Nephron progenitor cell (in vitro differentiated cells): ENCODE results near the gene DCTN4.
A peak's percentile ranks its signal among the peaks of the same experiment; 100 is the strongest.

Source experiments
- DNase-seq: peaks from one replicate; pipeline ENCODE4 v3.0.0; 2021
- H3K27ac Mint-ChIP-seq: 2 replicates; pipeline ENCODE4 v1.8.0; 2021; ENCODE audit warnings: mild to moderate bottlenecking, moderate library complexity, mixed read lengths
- H3K27me3 Mint-ChIP-seq: 2 replicates; pipeline ENCODE4 v1.8.0; 2021; ENCODE audit warnings: mild to moderate bottlenecking, low read depth, mixed read lengths; ENCODE audit not compliant: poor library complexity
- H3K36me3 Mint-ChIP-seq: 2 replicates; pipeline ENCODE4 v1.8.0; 2021; ENCODE audit warnings: low read depth, mixed read lengths
- H3K4me1 Mint-ChIP-seq: 2 replicates; pipeline ENCODE4 v1.8.0; 2021; ENCODE audit warnings: mixed read lengths
- H3K4me3 Mint-ChIP-seq: 2 replicates; pipeline ENCODE4 v1.8.0; 2021; ENCODE audit warnings: mild to moderate bottlenecking, moderate library complexity, mixed read lengths
- H3K9me3 Mint-ChIP-seq: 2 replicates; pipeline ENCODE4 v1.8.0; 2021; ENCODE audit warnings: mild to moderate bottlenecking, moderate library complexity, mixed read lengths
- TF ChIP-seq, protein P1 (sequence below): fragments of 200-600 bp; sonication (generic); IDR thresholded peaks from 2 replicates; pipeline ENCODE4 v1.5.0; 2021; ENCODE audit warnings: antibody characterized with exemption

Gene DCTN4

GRCh38 chr5:150780187-150780692, 21.4 kb upstream of the DCTN4 start:
- Mint-ChIP-seq H3K27me3 (peaks cover 8% of the 10 kb centered on the region), H3K9me3 (peaks cover 10% of the 10 kb centered on the region), H3K36me3 (peaks cover 11% of the 10 kb centered on the region), H3K4me1 (peaks cover 67% of the 10 kb centered on the region), H3K4me3 (peak overlapping the region; percentile 97), H3K27ac (no peak overlapping the region)
- no peak for DNase-seq
- TF ChIP-seq, protein P1, sequence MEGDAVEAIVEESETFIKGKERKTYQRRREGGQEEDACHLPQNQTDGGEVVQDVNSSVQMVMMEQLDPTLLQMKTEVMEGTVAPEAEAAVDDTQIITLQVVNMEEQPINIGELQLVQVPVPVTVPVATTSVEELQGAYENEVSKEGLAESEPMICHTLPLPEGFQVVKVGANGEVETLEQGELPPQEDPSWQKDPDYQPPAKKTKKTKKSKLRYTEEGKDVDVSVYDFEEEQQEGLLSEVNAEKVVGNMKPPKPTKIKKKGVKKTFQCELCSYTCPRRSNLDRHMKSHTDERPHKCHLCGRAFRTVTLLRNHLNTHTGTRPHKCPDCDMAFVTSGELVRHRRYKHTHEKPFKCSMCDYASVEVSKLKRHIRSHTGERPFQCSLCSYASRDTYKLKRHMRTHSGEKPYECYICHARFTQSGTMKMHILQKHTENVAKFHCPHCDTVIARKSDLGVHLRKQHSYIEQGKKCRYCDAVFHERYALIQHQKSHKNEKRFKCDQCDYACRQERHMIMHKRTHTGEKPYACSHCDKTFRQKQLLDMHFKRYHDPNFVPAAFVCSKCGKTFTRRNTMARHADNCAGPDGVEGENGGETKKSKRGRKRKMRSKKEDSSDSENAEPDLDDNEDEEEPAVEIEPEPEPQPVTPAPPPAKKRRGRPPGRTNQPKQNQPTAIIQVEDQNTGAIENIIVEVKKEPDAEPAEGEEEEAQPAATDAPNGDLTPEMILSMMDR = no peak

DNA sequence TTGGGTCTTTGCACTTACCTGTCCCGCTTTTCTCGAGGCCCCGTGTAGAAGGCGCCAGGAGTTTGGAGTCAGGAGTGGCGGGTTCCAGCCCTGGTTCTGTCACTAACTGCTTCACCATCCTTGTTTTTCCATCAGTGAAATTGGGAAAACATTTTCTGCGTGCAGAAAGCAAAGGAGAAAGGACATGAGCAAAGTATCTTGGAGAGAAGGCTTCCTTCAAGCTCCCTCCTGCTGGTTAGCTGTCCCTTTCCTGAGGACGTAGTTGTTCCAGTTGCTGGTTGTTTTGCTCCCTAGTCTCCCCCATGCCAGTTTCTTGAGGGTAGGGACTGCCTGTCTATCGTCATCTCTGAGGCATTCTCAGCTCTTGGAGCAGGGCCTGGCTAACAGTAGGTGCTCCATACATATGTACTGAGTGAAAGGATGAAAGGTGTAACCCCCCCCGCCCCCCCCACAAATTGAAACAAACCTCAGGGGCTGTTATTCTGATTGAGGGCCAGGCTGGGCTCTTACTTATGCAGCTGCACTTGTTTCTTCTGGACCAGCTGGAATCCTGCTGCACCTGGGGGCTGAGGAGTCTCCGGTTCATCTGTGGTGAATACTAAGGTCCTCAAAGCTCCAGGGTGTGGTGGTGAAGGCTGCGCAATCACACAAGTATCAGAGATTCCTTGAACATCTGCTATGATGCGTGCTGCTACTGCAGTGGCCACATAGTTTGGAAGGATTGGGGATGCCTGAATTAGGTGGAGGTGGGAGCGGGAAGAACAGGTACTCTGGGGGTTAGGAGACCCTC, 20.8 kb upstream of the DCTN4 start:
- TF ChIP-seq, protein P1 = no peak
- Mint-ChIP-seq H3K36me3 (peaks cover 6% of the 10 kb centered on the region), H3K4me1 (peaks cover 65% of the 10 kb centered on the region), H3K9me3 (peaks cover 6% of the 10 kb centered on the region), H3K27ac (no peak overlapping the region), H3K4me3 (peak overlapping the region; percentile 97), H3K27me3 (peaks cover 8% of the 10 kb centered on the region)
- no peak for DNase-seq

GRCh38 chr5:150778517-150779396, 19.9 kb upstream of the DCTN4 start, which contains the start of gene SMIM3:
TSS of gene SMIM3 (plus strand) at chr5:150778757. CDS start at chr5:150795441, 16,684 bp downstream.
- H3K27ac Mint-ChIP-seq = peak within 1 kb of the TSS; percentile 42

DNA sequence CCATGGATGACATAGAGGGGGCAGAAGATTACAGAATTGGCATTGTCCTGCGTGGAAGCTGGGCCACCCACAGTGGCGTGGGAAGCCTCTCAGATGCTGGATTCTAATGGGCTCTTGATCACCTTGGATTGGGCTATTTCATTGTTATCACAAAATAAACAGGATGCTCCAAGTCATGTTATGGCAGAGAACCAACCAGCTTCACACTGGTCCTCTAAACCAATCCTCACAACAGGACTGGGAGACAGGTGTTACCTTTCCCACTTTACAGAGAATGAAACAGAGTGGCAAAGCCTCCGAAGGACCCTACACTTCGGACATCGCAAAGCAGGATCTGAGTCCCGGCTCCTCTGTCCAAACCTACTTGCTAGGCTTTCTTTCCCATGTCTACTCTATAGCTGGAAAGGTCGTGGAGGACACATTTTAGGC, 19.3 kb upstream of the DCTN4 start:
- peaks cover 51% of the 10 kb centered on the region for H3K4me1 Mint-ChIP-seq
- no peak overlapping the region for H3K27ac Mint-ChIP-seq
- no peaks in the 10 kb centered on the region for H3K36me3 Mint-ChIP-seq
- H3K9me3 Mint-ChIP-seq = no peaks in the 10 kb centered on the region
- H3K4me3 Mint-ChIP-seq = peak overlapping the region; percentile 97
- TF ChIP-seq, protein P1 = no peak
- H3K27me3 Mint-ChIP-seq = peaks cover 8% of the 10 kb centered on the region
- no peak for DNase-seq

More at GRCh38 chr5:150778517-150779396, 19.9 kb upstream of the DCTN4 start, which contains the start of gene SMIM3:
- DNase-seq = peak; percentile 86
- TF ChIP-seq, protein P1 = no peak
- peaks cover 58% of the 10 kb centered on the region for H3K4me1 Mint-ChIP-seq
- H3K36me3 Mint-ChIP-seq = no peaks in the 10 kb centered on the region
- H3K9me3 Mint-ChIP-seq = no peaks in the 10 kb centered on the region
- H3K4me3 Mint-ChIP-seq = peak within 1 kb of the TSS; percentile 97
- H3K27me3 Mint-ChIP-seq = peaks cover 8% of the 10 kb centered on the region

DNA sequence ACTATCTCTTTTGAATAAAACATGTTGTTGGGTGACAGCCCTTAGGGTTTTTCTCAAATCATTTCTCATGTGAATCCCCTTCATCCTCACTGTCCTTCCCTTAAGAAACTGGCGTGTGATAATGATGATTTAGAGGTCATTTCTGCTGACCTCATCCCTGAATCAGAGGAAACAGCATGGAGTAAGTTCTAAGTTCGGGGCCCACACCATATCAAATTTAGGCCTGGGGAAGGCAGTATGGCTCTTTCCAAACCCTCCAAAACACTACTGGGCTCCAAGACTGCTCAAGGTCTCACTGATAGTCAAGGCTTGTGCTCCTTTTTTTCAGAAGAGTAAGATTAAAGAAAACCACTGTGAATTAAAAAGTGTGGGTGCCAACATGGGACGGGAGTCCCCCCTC, 18.9 kb upstream of the DCTN4 start:
- H3K27ac Mint-ChIP-seq = no peak overlapping the region
- TF ChIP-seq, protein P1 = no peak
- H3K9me3 Mint-ChIP-seq = no peaks in the 10 kb centered on the region
- no peaks in the 10 kb centered on the region for H3K36me3 Mint-ChIP-seq
- no peak for DNase-seq
- H3K4me3 Mint-ChIP-seq = peak overlapping the region; percentile 97
- peaks cover 8% of the 10 kb centered on the region for H3K27me3 Mint-ChIP-seq
- H3K4me1 Mint-ChIP-seq = peaks cover 47% of the 10 kb centered on the region
